GM21619 (cell line): ENCODE data around the gene TPCN2.

Experiments
- ATAC-seq: cut with Tn5 transposase; IDR thresholded peaks from one replicate; pipeline ENCODE4 v1.9.1; 2021; ENCODE audit not compliant: unreplicated experiment

The TPCN2 gene

DNA sequence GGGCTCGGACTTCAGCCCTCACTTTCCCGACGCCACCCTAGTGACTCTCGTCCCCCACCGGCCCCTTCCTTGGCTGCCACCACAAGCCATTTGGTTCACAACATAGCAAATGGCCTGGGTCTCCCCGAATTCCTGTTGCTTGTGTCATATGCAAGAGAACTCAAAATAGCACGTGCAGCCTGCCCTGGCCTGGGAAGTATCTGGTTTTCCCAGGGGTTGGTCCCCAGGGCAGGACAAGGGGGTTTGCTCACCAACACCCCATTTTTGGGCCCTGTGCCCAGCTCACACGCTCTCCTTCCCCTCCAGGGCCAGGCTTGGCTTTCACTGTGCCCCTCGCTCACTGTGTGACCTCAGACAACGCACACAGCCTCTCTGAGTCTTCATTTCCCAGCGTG lies 12.8 kb upstream of the TPCN2 start:
- no peak for ATAC-seq

DNA sequence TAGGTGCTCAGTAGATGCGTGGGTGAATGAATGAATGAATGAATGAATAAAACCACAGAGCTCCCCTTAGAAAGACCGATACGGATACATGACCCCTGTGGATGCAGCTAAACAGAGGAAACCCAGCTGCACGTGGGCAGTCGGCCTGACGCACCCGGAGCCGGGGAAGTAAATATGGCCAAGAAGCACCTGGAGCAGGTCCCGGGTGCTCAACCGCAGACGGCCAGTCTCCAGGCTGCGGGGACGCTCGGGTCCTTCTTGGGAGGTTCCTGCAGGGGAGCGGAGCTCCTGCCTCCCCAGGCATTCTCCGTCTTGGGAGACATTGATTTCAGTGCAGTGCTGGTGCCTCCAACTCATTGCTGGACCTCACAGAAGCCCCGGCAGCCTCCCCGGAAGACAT lies 11.7 kb upstream of the TPCN2 start:
- ATAC-seq: no peak

DNA sequence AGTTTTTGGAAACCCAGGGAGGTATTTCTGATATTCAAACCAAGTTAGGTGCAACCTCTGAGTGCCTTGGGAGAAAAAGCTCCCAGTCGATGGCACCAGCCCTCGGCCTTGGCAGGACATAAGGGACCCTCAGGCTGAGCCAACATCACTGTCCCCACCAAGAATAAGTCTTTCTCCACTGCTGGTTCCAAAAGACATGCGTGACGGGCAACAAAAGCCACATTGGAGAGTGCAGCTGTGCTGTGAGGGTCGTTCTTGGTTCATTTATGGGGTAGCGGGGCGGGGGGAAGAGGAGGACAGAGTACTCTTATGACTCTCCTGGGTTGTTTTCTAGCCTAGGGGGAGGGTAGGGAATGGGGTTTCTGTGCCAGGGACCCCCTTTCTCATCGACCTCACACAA lies 11.2 kb upstream of the TPCN2 start:
- no peak for ATAC-seq

DNA sequence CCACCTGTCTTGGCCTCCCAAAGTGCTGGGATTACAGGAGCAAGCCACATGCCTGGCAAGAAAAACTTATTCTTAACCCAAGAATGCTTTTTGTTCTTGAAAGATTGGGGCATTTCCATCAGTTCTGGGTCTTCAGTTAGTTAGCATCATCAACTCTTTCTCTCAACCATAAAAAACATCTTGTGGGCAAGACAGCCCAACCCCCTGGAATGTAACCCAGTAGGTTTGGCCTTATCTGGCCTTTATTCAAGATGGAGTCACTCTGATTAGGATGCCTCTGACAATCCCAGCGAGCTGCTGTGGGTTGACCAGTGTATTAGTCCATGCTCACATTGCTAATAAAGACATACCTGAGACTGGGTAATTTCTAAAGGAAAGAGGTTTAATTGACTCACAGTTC lies 9.2 kb upstream of the TPCN2 start:
- ATAC-seq: no peak

DNA sequence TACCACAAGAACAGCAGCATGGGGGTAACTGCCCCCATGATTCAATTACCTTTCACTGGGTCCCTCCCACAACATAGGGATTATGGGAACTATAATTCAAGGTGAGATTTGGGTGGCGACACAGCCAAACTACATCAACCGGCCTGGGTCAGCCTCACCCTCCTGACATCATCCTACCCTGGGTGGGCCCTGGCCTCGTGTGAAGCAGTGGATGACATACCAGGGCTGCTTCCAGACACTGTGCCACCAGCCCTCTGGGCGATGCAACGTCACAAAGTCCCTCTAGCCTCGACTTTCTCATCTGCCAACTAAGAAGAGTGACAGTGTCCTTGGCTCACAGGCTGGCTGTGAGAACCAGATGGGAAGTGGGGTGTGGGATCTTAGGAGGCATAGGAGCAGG lies 8.7 kb upstream of the TPCN2 start:
- ATAC-seq: no peak

DNA sequence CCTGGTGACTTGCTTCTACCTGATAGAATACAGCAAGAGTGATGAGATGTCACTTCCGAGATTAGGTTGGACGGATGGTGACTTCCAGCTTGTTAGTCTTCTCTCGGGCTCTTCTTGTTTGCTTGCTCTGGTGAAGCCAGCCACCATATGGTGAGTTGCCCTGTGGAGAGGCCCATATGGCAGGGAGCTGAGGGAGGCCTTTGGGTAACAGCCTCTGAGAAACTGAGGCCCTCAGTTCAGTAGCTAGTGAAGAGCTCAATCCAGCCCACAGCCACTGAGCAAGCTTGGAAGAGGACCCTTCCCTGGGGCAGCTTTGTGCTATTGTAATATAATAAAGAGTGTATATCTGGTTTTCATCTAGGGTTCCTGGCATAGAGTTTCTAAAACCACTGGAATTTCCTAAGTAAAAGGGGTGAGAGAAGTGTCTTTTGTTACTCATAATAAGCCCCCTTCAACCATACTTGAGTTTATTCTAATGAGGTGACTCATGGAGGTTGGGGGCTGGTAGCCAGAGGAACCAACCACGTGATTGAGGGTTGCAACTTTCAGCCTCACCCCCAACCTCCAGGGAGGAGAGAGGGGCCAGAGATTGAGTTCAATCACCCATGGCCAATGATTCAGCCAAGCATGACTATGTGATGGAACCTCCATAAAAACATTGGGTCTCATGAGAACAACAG lies 8.0 kb upstream of the TPCN2 start:
- ATAC-seq: no peak

DNA sequence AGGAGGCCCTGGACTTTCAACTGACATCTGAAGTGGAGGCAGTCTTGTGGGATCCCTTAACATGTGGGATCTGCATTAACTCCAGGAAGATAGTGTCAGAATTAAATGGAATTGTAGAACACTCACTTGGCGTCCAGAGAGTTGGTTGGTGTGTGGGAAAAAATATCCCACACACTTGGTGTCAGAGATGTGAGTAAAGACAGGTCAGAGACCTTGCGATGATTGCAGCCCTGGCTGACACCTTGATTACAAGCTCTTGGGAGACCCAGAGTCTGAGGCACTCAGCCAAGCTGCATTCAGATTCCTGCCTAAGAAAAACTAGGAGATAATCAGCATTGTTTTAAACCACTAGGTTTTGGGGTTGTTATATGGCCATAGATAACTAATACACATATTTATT lies 7.2 kb upstream of the TPCN2 start:
- no peak for ATAC-seq

DNA sequence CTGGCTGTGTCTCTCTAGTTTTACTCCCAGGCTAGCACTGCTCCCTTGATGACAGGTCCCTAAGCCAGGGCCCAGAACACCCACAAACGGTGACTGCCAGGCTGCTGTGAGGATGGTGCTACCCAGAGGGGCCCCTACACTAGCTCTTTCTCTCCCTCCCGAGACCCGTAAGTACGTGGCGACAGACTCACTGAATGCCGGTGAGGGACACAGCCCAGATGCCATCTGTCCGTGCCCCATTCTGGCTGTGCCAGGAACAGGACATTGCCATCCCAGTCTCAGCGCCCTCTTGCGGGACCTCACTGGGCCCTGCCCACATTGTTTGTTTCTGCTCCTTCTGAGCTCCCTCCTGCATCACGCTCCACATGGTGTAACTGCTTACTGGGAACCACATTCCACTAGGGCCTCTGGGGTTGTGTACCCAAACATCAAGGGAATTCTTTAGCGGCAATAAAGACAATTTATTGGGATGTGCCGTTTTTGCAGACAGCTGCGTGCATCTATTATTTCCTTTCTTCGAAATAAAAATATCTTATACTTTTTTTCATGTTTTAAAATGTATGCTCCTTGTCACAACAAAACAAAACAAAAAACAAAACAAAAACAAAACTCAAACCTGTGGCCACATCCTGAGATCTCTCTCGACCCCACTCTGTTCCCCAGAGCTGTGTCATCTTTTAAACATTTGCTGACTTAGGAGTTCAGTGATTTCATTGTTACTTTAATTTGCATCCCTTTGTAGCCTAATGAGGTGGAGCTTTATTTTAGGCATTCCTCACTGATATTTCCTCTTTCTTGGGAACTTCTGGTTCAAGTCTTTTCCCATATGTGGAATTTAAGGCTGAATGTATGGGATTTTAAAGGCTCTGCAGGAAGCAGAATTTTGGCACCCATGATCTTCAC lies 4.4 kb upstream of the TPCN2 start:
- ATAC-seq: no peak

DNA sequence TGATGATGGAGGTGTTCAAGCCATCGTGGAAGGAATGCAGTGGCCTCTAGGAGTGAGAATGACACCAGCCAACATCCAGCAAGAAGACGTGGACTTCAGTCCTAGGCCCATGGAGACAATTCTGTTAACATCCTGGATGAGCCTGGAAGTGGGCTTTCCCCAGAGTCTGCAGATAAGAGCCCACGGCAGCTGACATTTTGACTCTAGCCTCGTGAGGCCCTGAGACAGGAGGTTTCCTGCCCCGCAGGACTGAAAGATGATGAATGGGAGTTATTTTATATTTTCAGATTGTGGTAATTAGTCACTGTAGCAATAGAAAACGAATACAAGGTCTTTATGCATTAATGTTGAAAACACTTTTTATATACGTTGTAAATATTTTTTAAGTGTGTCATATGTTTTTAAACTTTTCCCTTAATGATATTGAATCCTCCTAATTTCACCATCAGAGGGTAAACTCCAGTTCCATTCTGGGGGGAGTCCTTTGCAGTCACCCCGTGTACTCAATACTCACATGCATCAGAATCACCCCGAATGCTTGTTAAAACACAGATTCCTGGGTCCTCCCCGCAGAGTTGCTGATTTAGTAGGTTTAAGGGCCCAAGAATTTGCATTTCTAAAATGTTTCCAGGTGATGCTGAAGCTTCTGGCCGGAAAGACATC lies 570 bp upstream of the TPCN2 start:
- ATAC-seq: no peak

DNA sequence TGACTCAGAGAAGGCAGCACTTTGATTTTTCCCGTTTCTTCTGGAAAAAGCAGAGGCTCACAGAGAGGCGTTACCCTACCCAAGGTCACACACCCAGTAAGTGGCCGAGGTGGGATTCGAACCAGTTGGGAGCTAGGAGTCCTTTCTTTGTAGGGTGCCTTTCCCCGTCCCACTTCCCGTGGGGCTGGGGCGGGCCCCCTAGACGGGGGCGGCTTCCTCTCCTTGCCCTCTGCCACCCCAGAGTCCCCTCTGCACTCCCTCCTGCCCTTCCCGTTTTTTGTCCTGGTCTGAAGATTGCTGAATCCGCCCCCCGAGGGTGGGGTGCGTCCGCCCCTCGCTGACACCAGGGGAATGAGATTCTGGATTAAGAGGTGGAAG lies 747 bp downstream of the TPCN2 start:
- ATAC-seq: no peak

DNA sequence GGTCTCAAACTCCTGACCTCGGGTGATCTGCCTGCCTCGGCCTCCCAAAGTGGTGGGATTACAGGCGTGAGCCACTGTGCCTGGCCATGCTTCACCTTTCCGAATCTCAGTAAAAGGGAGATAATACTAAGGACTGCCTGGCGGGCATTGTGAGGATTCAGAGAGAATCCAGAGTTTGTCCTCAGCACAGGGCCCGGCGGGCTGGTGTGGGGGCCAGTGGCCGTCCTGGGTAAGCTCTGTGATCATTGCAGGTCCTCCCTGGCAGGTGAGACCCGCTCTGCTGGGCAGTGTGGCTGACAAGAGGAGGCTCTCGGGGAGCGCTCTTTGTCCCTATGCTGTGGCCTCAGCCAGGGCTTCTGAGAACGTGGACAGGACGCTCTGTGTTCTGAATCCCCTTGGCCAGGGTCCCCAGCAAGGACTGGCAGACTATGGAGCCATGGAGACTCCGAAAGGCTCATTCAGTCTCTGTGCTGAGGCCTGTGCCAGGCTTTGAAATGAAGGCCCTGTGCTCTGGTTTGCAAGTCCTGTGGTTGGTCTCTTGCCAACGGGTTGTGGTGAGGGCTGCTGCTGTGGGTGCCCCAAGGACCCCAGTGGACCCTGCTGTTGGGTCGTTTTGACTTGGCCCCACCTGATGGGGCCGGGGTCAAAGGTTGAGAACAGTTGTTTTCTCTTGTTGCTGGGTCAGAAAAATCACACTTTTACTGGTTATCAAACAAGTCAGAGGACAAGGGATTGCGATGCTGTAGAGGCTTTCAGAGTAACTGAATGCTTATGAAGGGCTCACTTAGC lies 2.1 kb downstream of the TPCN2 start:
- no peak for ATAC-seq

DNA sequence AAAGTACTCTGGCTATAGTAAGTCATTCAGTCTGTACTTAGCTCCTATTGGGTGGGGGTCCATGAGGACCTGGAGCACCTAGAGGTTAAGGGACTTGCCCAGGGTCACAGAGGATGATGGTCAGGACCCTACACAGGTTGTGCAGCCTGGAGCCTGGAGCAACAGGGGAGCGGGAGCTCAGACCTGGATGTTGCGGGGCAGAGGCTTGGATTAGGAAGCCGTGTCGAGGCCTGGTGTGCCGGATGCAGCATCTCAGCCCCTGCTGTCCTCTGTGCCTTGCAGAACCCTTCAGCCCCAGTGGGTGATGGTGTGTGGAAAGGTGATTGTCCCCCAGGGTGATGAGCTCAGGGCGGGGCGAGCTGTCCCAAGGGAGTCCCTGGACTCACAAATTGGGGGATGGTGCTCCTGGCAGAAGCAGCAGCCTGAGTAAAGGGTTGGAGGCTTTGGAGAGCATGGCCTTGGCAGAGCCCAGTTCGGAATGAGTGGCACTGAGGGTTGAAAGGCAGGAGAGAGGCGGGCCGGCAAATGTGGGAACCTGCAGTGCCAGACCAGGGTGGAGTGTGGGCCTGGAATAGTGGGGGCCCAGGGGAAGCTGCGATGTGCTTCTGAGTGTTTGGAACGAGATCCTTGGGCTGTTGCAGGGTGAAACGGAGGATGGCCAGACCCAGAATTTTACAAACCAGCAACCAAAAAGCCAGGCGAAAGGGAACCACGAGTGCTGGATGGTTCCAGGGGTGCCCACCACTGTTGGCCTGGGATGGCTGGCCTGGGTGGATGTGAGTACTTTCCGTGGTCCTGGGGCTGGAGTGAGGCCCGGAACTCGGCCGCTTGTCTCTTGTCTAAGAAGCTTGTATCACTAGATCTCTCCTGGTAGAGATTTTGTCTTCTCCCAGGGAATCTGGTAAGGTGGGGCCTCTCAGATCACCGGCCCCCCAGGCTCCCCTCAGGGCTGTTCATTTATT lies 2.9 kb downstream of the TPCN2 start:
- ATAC-seq: no peak

DNA sequence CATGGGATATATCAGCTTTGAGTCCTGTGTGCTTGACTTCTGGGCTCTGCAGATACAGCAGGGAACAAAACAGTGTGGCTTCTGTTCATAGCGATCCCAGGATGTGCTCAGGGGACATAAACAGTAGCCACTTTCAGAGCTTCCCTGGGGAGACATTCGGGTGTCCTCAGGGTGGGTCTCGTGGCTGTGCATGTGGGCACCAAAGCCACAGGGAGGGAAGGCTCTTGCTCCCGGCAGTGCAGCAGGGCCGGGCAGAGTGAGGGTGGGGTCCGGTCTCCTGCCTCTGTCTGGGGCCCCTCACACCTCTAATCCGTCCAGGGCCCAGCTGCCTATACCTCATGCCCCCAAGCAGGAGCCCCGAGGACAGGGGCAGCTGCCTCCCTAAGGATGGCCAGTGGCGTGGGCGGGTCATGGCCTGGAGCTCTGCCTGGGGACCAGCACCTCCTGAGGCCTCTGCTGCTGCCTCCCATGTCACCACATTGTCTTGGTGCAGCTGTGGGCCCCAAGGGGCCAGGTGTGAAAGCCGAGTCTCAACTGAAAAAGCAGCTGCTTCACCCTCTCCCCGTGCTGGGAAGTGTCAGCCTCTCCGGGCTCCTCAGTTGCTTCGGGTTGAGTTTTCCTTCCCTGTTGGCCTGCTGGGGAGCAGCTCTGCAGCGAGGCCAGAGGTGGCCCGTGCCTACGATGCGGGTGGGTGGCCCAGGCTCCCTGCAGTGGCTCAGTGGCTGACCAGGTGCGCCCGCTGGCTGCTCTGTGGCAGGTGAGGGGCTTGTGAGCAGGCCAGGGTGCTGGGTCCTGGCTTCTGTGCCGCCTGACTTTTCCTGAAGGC lies 3.8 kb downstream of the TPCN2 start:
- no peak for ATAC-seq

DNA sequence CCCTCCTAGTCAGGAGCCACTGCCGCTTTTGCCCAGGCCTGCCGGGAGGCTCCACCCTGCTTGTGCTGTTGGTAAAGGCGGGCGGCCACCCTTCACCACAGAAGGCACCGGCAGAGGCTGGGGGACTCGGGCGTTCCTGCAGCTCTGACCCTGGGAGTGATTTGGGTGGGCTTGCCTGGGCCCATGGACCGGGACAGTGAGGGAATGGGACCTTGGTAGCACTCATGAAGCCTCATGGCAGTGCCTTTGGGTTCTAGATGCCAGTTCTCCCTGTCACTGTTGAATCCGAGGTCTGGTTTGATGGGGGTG lies 4.4 kb downstream of the TPCN2 start:
- ATAC-seq: no peak

DNA sequence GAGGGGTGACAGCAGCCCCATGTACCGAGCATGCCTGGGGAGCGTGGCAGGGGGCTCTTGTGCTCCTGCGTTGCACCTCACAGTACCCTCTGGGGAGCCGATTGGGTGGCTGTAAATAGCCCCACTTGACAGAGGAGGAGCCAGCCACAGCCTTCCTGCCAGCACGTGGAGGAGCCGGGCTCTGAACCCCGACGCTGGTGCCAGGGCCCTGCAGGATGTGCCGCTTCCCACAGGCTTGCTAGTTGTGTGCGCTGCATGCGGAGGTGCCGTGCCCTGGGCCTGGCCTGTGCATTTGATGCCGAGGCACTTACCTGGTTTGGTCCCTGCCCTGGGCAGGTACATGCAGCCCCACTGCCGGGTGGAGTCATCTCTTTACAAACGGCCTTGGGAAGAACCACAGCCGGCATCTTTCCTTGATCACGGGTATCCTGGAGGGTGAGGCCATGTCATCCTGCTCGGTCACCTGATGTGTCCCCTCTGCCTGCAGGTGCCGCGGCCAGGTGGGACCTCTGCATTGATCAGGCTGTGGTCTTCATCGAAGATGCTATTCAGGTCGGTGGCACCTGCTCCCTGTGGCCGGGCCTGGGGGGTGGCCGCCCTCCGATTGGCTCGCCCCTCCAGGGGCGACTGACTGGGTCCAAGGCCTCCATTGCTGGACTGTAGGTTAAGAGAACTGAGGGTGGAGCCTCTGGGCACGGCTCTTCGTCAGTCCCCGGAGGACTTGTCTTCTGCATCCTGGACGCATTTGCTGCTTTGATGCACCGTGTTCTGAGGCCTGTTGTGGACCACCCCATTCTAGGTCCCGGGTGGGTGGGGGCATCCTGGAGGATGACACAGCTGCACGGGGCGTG lies 5.0 kb downstream of the TPCN2 start:
- ATAC-seq: no peak

DNA sequence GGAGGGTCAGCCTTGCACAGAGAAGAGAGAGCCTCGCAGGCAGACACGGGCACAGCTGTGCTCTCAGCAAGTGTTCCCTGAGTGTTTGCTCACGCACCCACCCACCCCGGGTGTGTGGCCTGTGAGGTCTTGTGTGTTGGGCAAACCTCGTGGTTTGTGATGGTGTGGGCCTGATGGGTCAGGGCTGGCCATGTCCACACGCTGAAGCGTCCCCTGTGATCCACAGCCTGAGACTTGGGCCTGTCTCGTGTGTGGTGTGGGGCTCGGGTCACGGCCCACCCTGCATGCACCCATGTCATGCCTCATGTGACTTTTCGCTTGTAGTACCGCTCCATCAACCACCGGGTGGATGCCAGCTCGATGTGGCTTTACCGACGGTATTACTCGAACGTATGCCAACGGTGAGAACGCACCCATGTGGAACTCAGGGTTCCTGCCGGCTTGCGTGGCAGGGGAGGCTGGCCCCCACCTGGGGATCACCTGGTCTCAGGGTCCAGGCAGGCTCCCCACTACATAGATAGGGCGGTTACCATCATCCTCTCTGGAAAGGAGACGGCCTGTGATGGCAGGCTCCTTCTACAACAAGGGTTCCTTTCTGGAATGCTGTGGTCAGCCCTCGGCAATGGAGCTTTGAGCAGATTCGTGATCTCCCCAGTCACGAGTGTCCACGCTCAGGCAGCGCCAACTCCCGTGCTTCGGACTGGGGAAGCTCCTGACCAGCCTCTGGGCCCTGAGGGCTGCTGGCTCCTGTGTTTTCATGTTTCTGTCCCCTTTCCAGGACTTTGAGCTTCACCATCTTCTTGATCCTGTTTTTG lies 5.9 kb downstream of the TPCN2 start:
- ATAC-seq: no peak

DNA sequence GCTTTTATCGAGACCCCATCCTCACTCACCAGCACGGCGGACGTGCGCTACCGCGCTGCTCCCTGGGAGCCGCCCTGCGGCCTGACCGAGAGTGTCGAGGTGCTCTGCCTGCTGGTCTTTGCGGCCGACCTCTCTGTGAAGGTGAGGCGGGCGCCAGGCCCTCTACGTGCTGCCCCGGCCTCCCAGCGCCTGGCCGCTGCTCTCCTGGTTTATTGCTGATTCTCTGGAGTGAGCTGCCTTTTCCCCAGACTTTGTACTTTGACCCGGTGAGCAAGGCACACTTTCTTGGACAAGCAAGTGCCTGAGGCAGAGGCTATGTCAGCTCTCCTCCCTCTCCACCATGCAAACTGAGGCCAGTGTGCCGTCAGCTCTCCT lies 6.5 kb downstream of the TPCN2 start:
- ATAC-seq: no peak
